GM18867 (cell line): Measurements from ENCODE around the gene TEX44.

Experiments
- ATAC-seq: cut with Tn5 transposase; IDR thresholded peaks from one replicate; pipeline ENCODE4 v1.9.1; 2021; ENCODE audit warnings: mild to moderate bottlenecking, moderate library complexity; ENCODE audit not compliant: unreplicated experiment

TEX44 gene

DNA sequence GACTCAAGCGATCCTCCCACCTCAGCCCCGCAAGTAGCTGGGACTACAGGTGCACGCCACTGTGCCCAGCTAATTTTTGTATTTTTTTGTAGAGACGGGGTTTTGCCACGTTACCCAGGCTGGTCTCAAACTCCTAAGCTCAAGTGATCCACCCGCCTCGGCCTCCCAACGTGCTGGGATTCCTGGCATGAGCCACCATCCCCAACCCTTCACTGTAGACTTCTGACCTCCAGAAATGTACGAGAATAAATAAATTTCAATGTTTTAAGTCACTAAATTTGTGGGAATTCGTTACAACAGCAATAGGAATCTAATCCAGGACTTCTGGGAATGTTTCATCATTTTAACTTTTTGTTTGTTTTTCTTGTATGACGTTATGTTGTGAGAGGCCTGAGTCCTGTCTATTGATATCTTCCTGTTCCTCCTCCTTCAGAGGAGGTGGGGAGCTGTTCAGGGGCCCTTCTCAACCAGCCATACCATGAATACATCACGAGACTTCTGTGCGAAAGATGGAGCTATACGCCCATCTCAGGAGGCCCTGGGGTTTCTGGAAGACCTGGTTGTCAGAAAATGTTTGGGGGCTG, 40.0 kb downstream of the TEX44 start:
- ATAC-seq, result no peak

DNA sequence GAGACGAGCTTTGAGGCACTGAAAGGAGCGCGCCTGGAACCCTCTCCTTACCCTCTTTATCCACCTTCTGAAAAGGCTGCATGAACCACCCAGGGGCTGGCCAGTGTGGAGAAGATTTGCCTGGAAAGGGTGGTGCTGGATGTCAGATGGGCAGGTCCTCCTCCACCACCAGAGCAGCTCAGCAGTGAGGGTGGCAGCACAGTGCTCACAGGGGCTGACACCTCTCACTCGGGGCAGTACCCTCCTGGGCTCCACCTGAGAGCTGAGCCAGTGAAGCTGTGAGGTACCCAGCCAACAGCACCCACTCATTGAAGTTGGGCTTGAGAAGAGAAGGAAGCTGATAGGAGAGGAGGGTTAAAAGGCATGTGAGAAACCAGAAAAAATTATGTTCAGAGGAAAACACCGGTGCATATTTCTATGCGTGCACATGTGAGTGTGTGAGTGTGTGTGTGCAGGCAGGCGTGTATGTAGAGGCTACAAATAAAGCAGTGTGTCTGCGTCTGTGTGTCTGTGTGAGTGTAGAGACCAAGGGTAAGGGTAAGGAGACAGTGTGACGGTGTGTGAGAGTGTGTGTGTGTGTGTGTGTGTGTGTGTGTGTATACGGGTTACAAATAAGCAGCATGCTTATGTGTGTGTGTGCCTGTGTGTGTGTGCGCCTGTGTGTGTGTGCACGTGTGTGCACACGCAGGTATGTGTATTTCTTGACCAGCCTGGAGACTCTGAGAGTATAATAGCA, 40.7 kb downstream of the TEX44 start:
- ATAC-seq, result no peak

DNA sequence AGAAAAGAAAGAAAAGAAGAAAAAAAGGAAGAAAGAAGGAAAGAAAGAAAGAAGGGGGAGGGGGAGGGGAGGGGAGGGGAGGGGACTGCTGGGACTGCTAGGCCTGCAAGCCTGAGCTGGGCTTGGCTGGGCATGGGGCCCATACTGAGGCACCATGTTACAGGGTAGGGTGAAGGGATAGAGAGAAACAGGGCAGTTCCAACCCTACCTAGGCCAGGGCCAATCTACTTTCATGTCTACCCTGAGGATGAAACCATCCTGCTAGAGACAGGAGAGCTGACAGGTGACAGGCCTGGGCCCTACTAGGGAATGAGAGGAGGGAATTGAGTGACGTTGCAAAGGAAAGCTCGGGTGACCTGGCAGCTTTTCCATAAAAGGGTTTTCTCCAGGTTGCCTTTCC, 41.7 kb downstream of the TEX44 start:
- no peak for ATAC-seq

DNA sequence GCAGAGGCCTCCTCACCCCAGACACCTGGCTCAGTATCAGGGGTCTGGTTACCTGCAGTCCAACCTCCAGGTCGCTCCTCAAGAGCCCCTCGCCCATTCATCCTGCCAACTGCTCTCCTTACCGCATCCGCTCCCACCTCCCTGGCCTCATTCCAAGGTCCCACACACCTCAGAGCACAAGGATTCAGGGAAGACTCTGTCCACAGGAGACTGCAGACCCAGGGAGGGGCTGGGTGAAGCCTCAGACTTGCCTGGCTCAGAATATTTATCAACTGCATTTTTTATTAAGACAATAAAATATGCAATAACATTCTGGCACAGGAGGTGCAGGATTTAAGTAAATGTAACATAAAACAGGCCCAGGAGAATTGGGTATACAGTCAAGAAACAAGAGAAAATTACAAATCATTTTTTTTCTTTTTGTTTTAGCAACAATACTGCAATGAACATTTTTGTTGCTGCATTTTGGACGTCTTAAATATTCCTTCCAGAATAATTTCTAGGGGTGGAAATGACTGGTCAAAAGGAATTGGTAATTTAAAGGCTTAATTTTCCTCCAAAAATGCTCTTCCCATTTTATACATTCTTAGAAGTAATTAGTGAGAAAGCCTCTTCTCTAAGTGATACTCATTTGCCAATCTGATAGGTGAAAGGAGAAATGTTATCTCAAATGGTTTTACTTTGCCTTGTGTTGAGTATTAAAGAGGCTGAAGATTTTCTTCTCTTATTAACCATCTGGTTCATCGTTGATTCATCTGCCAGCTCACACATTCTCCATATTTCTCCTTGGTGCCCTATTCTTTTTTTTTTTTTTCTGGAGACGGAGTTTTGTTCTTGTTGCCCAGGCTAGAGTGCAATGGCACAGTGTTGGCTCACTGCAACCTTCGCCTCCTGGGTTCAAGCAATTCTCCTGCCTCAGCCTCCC, 42.5 kb downstream of the TEX44 start:
- no peak for ATAC-seq

DNA sequence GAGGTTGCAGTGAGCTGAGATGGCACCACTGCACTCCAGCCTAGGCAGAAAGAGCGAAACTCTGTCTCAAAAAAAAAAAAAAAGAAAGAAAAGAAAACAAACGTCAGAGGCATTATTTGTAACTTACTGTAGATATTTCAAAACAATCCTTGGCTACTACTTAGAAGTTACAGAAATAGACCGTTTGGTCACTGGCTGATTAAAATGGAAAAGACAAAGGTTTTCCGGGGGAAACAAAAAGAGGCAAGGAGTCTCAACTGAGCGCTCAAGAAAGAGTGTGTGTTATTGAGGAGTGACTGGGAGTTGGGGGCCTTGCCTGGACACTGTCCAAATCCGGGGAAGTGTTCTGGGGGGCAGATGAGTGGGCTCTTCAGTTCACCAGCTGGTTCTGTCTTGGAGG, 47.6 kb downstream of the TEX44 start:
- ATAC-seq, result no peak

DNA sequence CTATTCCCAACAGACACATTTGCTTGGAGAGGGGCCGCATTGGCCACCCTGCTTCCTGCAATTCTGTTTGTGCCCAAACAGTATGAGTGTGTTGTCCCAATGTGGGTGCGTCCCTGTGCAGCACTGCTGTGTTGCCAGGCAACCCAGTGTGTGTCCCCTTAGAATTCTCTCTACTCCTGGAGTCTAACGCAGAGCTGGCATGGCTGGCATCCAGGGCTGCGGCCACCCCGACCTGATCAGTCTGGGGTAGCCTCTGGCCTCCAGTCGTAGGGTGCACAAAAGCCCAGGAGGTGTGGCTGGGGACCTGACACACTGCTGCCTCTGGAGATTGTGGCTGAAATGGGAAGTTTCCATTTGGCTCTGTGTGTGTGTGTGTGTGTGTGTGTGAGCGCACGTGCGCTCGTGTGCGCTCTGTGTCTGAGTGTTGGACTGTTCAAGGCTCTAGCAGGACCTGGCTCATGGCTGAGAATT, 48.0 kb downstream of the TEX44 start:
- ATAC-seq, result no peak

DNA sequence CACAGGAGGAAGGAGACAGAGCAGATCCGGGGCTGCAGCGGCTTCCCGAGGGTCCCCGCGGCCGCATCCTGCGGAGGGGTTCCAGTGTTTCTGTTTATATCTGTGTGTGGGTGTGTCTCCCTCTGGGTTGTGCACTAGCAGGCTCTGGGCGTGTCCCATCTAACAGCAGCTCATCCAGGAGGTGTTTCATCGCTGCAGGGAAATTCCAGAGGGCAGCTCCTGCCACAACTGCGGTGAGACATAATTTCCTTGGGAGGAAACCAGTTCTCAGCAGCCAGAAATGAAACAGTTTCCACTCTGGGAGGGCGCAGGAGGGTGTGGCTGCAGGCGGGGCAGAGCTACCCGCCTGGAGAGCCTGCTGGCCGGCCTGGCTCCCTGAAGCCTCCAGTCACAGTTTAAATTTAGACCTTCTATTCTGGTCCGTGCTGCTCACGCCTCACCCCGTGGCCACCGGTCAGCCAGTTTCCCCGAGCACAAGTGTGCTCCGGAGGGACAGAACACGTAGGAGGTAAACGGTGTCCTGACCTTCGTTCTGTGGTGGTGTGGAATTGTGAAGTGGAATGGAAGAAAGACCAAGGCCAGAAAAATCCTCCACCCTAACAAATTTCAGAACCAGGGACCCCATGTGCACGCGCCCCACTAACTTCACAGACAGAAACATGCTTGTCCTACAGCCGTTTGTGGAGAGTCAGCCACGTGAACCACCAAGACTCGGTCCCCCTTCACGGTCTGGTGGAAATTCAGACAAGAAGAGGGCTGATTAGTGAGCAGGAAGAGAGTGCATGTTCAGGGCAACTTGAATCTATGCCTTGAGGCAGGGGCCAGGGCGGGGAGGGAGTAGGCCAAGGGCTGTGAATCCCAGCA, 50.2 kb downstream of the TEX44 start:
- ATAC-seq, result peak; percentile 49

DNA sequence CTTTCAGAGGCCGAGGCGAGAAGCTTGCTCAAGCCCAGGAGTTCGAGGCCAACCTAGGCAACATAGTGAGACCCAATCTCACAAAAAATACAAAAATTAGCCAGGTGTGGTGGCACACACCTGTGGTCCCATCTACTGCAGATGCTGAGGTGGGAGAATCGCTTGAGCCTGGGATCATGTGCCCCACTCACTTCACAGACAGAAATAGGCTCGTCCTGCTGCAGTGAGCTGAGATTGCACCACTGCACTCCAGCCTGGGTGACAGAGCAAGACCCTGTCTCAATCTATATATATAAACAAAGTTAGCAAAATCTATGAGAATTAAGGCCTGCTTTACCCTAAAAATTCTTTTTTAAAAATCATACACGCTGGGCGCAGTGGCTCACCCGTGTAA, 50.8 kb downstream of the TEX44 start:
- no peak for ATAC-seq
